PFSK-1 (cell line): ENCODE data around the gene FLOT1.

Experiments
- FOXP2 ChIP-seq: optimal IDR thresholded peaks from 2 replicates; pipeline ENCODE3; 2011; ENCODE audit warnings: borderline replicate concordance, control low read depth, inconsistent platforms; ENCODE audit not compliant: insufficient read depth; ENCODE audit errors: extremely low read length, extremely low read depth
- POLR2AphosphoS5 ChIP-seq: IDR thresholded peaks from 2 replicates; pipeline ENCODE4 v1.6.1; 2012; ENCODE audit warnings: low read depth, mild to moderate bottlenecking, control low read depth, low read length, moderate library complexity
- SIN3A ChIP-seq: IDR thresholded peaks from 2 replicates; pipeline ENCODE4 v1.6.1; 2012; ENCODE audit warnings: mild to moderate bottlenecking, low read length, moderate library complexity, borderline replicate concordance; ENCODE audit not compliant: insufficient read depth
- TAF1 ChIP-seq: IDR thresholded peaks from 2 replicates; pipeline ENCODE4 v1.6.1; 2012; ENCODE audit warnings: low read length, control low read depth, borderline replicate concordance; ENCODE audit not compliant: insufficient read depth
- TF ChIP-seq, protein P1 (sequence below), 2 experiments: IDR thresholded peaks; 2 replicates each; pipeline versions ENCODE4 v1.6.1 to v1.8.0; 2011 to 2012; ENCODE audit warnings: low read depth in 2 of 2, low read length in 2 of 2, control low read depth in 1 of 2, inconsistent platforms in 1 of 2, mild to moderate bottlenecking in 1 of 2, moderate library complexity in 1 of 2; ENCODE audit not compliant: insufficient read depth in 1 of 2

Gene FLOT1

GRCh38 chr6:30749554-30750378, 7.3 kb upstream of the FLOT1 start:
- no peak for TF ChIP-seq SIN3A
- TF ChIP-seq, protein P1, sequence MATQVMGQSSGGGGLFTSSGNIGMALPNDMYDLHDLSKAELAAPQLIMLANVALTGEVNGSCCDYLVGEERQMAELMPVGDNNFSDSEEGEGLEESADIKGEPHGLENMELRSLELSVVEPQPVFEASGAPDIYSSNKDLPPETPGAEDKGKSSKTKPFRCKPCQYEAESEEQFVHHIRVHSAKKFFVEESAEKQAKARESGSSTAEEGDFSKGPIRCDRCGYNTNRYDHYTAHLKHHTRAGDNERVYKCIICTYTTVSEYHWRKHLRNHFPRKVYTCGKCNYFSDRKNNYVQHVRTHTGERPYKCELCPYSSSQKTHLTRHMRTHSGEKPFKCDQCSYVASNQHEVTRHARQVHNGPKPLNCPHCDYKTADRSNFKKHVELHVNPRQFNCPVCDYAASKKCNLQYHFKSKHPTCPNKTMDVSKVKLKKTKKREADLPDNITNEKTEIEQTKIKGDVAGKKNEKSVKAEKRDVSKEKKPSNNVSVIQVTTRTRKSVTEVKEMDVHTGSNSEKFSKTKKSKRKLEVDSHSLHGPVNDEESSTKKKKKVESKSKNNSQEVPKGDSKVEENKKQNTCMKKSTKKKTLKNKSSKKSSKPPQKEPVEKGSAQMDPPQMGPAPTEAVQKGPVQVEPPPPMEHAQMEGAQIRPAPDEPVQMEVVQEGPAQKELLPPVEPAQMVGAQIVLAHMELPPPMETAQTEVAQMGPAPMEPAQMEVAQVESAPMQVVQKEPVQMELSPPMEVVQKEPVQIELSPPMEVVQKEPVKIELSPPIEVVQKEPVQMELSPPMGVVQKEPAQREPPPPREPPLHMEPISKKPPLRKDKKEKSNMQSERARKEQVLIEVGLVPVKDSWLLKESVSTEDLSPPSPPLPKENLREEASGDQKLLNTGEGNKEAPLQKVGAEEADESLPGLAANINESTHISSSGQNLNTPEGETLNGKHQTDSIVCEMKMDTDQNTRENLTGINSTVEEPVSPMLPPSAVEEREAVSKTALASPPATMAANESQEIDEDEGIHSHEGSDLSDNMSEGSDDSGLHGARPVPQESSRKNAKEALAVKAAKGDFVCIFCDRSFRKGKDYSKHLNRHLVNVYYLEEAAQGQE (IDR thresholded peaks at IDR 0.05; ENCODE audit: insufficient read depth in 1 of 2, low read depth in 2 of 2, low read length in 2 of 2) = no peak
- TF ChIP-seq POLR2AphosphoS5 = no peak
- no peak for TF ChIP-seq TAF1
- no peak for TF ChIP-seq FOXP2

DNA sequence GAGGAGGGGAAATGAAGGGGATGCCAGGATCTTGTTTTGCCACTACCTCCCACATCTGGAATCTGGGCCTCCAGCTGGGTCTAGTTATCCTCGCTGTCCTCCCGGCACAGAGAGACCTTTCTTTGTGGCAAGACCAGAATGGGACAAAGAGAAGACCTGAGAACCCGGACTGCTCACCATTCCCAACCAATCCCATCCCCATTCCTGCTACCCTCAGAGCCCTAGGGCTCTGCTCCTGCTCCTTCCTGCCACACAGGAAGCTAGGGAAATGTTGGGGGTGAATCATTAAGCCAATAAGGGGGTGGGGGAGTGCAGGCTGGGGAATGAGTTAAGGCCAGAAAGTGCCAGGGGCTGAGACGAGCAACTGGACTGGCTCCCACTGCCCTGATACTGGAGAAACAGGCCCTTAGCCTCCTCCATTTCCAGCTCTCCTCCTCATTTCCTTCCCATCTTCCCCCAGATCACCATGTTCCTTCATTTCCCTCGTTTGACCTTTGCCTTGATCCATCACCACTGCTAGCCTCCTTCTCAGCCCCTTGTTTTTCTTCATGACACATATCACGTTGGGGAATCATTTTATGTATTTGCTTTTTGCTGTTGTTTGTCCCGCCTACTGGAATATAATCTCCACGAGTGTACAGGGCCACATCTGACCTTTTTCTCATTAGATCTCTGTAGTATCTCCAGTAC, 6.5 kb upstream of the FLOT1 start:
- peak; percentile 62; the same call in 1 of the 2 replicates for TF ChIP-seq TAF1
- TF ChIP-seq POLR2AphosphoS5 = no peak
- TF ChIP-seq, protein P1 (IDR thresholded peaks at IDR 0.05; ENCODE audit: insufficient read depth in 1 of 2, low read depth in 2 of 2, low read length in 2 of 2) = peak in 1 of 2 experiments; percentile 70; a peak in 1 of 4 replicates
- no peak for TF ChIP-seq SIN3A
- TF ChIP-seq FOXP2 = no peak

GRCh38 chr6:30747902-30748769, 5.6 kb upstream of the FLOT1 start:
- TF ChIP-seq, protein P1 (IDR thresholded peaks at IDR 0.05; ENCODE audit: insufficient read depth in 1 of 2, low read depth in 2 of 2, low read length in 2 of 2) = no peak
- TF ChIP-seq TAF1 = no peak
- TF ChIP-seq SIN3A = no peak
- no peak for TF ChIP-seq FOXP2
- no peak for TF ChIP-seq POLR2AphosphoS5

- TF ChIP-seq, protein P1 (IDR thresholded peaks at IDR 0.05; ENCODE audit: insufficient read depth in 1 of 2, low read depth in 2 of 2, low read length in 2 of 2) = no peak
Measured at GRCh38 chr6:30747300-30747687, 4.8 kb upstream of the FLOT1 start.
